GM13977 (cell line): ENCODE measurements around the gene MRM2.
"Not testable (repeated sequence)": the region's sequence is repeated elsewhere in the genome, so short reads cannot be mapped to it uniquely, and the experiment has no call there.

Experiments used
- DNase-seq: peaks from one replicate; pipeline ENCODE4 v3.0.0; 2012; ENCODE audit warnings: low spot score
- in situ Hi-C: fragments of 300-500 bp; cut with MboI; formaldehyde crosslinking; loops from one replicate; pipeline ENCODE4 v1.12.0; 2022; ENCODE audit warnings: low sequenced_read_pairs, low pct_unique_long_range_greater_than_20kb, mixed read lengths, inconsistent platforms; ENCODE audit not compliant: unreplicated experiment
- TF ChIP-seq, protein P1 (sequence below): IDR thresholded peaks from 2 replicates; pipeline ENCODE4 v1.5.1; 2012; ENCODE audit warnings: mild to moderate bottlenecking, control low read depth; ENCODE audit not compliant: insufficient read depth; ENCODE audit errors: extremely low read depth, missing control alignments

Gene MRM2

DNA sequence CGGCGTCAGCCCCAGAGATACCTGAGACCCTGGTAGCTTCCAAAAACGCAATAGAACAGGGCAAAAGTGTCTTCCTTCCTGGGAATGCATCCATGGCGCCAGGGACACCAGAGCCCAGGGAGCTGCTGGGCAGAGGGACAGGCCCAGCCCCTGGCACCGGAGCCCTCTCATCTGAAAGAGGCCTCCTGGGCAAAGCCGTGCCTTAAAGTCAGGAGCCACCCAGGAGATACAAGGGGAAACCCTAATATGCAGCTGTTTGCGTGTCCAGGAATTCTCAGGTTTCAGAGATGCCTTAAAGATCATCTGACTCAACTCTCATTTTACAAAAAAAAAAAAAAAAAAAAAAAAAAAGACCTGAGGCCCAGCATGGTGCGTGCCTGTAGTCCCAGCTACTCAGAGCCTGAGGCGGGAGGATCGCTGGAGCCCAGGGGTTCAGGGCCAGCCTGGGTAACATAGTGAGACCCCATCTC is 28.0 kb upstream of the MRM2 start:
- TF ChIP-seq, protein P1, sequence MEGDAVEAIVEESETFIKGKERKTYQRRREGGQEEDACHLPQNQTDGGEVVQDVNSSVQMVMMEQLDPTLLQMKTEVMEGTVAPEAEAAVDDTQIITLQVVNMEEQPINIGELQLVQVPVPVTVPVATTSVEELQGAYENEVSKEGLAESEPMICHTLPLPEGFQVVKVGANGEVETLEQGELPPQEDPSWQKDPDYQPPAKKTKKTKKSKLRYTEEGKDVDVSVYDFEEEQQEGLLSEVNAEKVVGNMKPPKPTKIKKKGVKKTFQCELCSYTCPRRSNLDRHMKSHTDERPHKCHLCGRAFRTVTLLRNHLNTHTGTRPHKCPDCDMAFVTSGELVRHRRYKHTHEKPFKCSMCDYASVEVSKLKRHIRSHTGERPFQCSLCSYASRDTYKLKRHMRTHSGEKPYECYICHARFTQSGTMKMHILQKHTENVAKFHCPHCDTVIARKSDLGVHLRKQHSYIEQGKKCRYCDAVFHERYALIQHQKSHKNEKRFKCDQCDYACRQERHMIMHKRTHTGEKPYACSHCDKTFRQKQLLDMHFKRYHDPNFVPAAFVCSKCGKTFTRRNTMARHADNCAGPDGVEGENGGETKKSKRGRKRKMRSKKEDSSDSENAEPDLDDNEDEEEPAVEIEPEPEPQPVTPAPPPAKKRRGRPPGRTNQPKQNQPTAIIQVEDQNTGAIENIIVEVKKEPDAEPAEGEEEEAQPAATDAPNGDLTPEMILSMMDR = no peak
- in situ Hi-C loops = no loop called here
- no peak for DNase-seq

- in situ Hi-C loops, DNase-seq: not testable (repeated sequence)
These were observed 27.3 kb upstream of the MRM2 start for GRCh38 chr7:2269089-2269990.

- in situ Hi-C loops = no loop called here
- no peak for DNase-seq
- TF ChIP-seq, protein P1 = no peak
These were observed 24.9 kb upstream of the MRM2 start for GRCh38 chr7:2266911-2267310.

- DNase-seq = no peak
- in situ Hi-C loops = no loop called here
- TF ChIP-seq, protein P1 = no peak
These were observed 22.2 kb upstream of the MRM2 start for GRCh38 chr7:2264158-2264557.

DNA sequence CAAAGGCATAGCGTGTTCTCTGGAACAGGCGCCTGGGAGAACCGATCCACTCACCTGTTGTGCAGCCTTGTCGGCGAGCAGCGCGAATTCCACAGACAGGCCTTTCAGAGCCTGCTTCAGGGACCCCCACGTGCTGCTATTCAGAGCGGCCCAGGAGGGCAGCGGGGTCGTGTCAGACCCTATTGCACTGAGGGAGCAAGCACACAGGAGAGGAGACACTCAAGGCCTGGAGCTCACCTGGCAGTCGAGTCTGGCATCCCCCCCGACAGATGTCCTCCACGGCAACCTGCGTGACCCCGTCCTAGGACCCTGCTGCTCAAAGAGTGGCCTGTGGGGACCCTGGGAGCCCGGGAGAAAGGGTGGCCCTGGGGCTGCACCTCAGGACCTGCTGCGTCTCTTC is 21.2 kb upstream of the MRM2 start:
- TF ChIP-seq, protein P1 = no peak
- no peak for DNase-seq
- in situ Hi-C loops = no loop called here

- DNase-seq = peak; percentile 67
- in situ Hi-C loops = no loop called here
- TF ChIP-seq, protein P1 = no peak
These were observed 19.6 kb upstream of the MRM2 start for GRCh38 chr7:2261611-2262010.

DNA sequence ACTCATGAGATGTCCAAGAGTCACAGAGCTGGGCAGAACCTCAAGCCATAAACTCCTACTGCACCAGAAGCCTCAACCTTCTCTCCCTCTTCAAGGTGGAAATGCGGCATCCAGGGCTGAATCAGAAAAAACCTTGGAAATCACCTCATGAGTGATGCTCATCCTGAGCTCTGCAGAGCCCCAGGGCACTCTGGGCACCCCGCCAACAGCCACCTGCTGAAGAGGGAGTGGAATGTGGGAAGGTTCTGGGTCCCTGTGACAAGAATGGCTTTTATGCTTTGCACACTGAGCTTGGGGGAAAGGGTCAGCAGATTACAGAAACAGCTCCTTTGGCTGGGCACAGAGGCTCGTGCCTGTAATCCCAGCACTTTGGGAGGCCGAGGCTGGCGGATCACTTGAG is 18.8 kb upstream of the MRM2 start:
- in situ Hi-C loops = no loop called here
- TF ChIP-seq, protein P1 = no peak
- no peak for DNase-seq
